HCT116 (cell line): ENCODE measurements around the gene WNK2.

Experiments used
- ATF3 ChIP-seq: IDR thresholded peaks from 2 replicates; pipeline ENCODE4 v1.6.1; 2012
- EGR1 ChIP-seq: IDR thresholded peaks from 2 replicates; pipeline ENCODE4 v1.6.1; 2012; ENCODE audit warnings: low read depth
- EZH2 ChIP-seq: fragments of 200-600 bp; sonication (generic); IDR thresholded peaks from 2 replicates; pipeline ENCODE4 v1.6.1; 2017; ENCODE audit warnings: antibody characterized with exemption, mixed run types
- EZH2phosphoT487 ChIP-seq: fragments of 200-600 bp; IDR thresholded peaks from 2 replicates; pipeline ENCODE4 v1.6.1; 2018; ENCODE audit warnings: antibody characterized with exemption, borderline replicate concordance
- POLR2A ChIP-seq: IDR thresholded peaks from 2 replicates; pipeline ENCODE4 v1.7.0; 2011; ENCODE audit warnings: borderline replicate concordance; ENCODE audit not compliant: insufficient read depth, insufficient read length; ENCODE audit errors: extremely low read depth
- POLR2AphosphoS5 ChIP-seq: IDR thresholded peaks from 2 replicates; pipeline ENCODE4 v1.6.1; 2011; ENCODE audit warnings: mild to moderate bottlenecking, low read depth, low read length, moderate library complexity
- RAD21 ChIP-seq: IDR thresholded peaks from 2 replicates; pipeline ENCODE4 v1.6.1; 2012; ENCODE audit warnings: low read depth, mild to moderate bottlenecking
- SIN3A ChIP-seq: IDR thresholded peaks from 2 replicates; pipeline ENCODE4 v1.6.1; 2012; ENCODE audit warnings: low read depth
- SP1 ChIP-seq: IDR thresholded peaks from 2 replicates; pipeline ENCODE4 v1.6.1; 2012; ENCODE audit warnings: low read depth
- YY1 ChIP-seq: IDR thresholded peaks from 2 replicates; pipeline ENCODE4 v1.6.1; 2011; ENCODE audit warnings: low read length, low read depth, moderate library complexity, mild to moderate bottlenecking; ENCODE audit not compliant: insufficient replicate concordance; ENCODE audit errors: extremely low read depth
- ZFX ChIP-seq: fragments of 450-650 bp; IDR thresholded peaks from 2 replicates; pipeline ENCODE4 v1.6.1; 2017
- TF ChIP-seq, protein P1 (sequence below), 3 experiments: fragments of 200-600 bp in 1 of 3; sonication (generic) in 1 of 3; IDR thresholded peaks in 2 of 3; conservative IDR thresholded peaks in 1 of 3; 2 replicates each; pipeline ENCODE4 v1.5.1; 2012 to 2017; ENCODE audit warnings: low read depth in 2 of 3, low read length in 2 of 3, antibody characterized with exemption in 1 of 3, borderline replicate concordance in 1 of 3, control low read depth in 1 of 3, mild to moderate bottlenecking in 1 of 3, mixed read lengths in 1 of 3, mixed run types in 1 of 3, moderate library complexity in 1 of 3; ENCODE audit not compliant: insufficient read depth in 1 of 3
- TF ChIP-seq, protein P2 (sequence below): IDR thresholded peaks from 2 replicates; pipeline ENCODE4 v1.6.1; 2011; ENCODE audit warnings: mild to moderate bottlenecking, low read length, moderate library complexity; ENCODE audit not compliant: insufficient replicate concordance; ENCODE audit errors: extremely low read depth
- TF ChIP-seq, protein P3 (sequence below): IDR thresholded peaks from 2 replicates; pipeline ENCODE4 v1.6.1; 2012; ENCODE audit warnings: low read depth

DNA sequence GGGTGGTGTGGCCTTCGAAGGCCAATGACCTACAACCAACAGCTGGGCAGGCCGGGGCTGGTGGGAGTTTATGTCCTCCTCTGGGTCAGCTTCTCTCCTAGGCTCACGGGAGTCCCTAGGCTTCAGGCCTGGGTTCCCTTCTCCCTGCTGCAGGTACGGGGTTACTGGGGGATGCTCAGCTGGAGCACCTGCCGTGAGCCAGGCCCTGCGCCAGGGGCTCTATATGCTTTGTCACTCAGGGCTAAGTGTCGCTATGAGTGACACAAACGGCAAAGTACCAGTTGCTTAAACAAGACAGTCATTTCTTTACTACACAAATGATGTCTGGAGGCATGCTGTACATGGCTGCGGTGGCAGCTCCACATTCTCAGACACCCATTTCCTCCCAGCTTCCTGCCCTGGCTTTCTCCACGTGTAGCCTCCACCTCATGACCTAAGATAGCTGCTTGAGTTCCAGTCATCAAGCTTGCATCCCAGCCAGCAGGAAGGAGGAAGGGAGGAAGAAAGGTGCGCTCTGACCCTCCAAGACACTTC lies 27.4 kb upstream of the WNK2 start:
- TF ChIP-seq, protein P1, sequence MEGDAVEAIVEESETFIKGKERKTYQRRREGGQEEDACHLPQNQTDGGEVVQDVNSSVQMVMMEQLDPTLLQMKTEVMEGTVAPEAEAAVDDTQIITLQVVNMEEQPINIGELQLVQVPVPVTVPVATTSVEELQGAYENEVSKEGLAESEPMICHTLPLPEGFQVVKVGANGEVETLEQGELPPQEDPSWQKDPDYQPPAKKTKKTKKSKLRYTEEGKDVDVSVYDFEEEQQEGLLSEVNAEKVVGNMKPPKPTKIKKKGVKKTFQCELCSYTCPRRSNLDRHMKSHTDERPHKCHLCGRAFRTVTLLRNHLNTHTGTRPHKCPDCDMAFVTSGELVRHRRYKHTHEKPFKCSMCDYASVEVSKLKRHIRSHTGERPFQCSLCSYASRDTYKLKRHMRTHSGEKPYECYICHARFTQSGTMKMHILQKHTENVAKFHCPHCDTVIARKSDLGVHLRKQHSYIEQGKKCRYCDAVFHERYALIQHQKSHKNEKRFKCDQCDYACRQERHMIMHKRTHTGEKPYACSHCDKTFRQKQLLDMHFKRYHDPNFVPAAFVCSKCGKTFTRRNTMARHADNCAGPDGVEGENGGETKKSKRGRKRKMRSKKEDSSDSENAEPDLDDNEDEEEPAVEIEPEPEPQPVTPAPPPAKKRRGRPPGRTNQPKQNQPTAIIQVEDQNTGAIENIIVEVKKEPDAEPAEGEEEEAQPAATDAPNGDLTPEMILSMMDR (IDR thresholded peaks at IDR 0.05 in 2 of 3, conservative IDR thresholded peaks at IDR 0.05 in 1 of 3; ENCODE audit: borderline replicate concordance in 1 of 3, insufficient read depth in 1 of 3, low read depth in 2 of 3, low read length in 2 of 3): no peak
- TF ChIP-seq EGR1 (no peak), EZH2 (no peak), SP1 (no peak), RAD21 (no peak), ZFX (no peak), YY1 (no peak), POLR2A (no peak), POLR2AphosphoS5 (no peak), EZH2phosphoT487 (no peak), ATF3 (no peak), SIN3A (no peak)
- TF ChIP-seq, protein P2, sequence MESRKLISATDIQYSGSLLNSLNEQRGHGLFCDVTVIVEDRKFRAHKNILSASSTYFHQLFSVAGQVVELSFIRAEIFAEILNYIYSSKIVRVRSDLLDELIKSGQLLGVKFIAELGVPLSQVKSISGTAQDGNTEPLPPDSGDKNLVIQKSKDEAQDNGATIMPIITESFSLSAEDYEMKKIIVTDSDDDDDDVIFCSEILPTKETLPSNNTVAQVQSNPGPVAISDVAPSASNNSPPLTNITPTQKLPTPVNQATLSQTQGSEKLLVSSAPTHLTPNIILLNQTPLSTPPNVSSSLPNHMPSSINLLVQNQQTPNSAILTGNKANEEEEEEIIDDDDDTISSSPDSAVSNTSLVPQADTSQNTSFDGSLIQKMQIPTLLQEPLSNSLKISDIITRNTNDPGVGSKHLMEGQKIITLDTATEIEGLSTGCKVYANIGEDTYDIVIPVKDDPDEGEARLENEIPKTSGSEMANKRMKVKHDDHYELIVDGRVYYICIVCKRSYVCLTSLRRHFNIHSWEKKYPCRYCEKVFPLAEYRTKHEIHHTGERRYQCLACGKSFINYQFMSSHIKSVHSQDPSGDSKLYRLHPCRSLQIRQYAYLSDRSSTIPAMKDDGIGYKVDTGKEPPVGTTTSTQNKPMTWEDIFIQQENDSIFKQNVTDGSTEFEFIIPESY: no peak
- TF ChIP-seq, protein P3, sequence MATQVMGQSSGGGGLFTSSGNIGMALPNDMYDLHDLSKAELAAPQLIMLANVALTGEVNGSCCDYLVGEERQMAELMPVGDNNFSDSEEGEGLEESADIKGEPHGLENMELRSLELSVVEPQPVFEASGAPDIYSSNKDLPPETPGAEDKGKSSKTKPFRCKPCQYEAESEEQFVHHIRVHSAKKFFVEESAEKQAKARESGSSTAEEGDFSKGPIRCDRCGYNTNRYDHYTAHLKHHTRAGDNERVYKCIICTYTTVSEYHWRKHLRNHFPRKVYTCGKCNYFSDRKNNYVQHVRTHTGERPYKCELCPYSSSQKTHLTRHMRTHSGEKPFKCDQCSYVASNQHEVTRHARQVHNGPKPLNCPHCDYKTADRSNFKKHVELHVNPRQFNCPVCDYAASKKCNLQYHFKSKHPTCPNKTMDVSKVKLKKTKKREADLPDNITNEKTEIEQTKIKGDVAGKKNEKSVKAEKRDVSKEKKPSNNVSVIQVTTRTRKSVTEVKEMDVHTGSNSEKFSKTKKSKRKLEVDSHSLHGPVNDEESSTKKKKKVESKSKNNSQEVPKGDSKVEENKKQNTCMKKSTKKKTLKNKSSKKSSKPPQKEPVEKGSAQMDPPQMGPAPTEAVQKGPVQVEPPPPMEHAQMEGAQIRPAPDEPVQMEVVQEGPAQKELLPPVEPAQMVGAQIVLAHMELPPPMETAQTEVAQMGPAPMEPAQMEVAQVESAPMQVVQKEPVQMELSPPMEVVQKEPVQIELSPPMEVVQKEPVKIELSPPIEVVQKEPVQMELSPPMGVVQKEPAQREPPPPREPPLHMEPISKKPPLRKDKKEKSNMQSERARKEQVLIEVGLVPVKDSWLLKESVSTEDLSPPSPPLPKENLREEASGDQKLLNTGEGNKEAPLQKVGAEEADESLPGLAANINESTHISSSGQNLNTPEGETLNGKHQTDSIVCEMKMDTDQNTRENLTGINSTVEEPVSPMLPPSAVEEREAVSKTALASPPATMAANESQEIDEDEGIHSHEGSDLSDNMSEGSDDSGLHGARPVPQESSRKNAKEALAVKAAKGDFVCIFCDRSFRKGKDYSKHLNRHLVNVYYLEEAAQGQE: no peak
